Left hindlimb (tissue), 1 donor: ENCODE measurements around the gene PHB1.
A peak's percentile ranks its signal among the peaks of the same experiment; 100 is the strongest.
"Not testable (repeated sequence)": the region's sequence is repeated elsewhere in the genome, so short reads cannot be mapped to it uniquely, and the experiment has no call there.

Experiments
- DNase-seq: peaks from one replicate; pipeline ENCODE4 v3.0.0-alpha.2; 2018

PHB1 gene

GRCh38 chr17:49439305-49439672, 24.6 kb upstream of the PHB1 start:
- no peak for DNase-seq

DNA sequence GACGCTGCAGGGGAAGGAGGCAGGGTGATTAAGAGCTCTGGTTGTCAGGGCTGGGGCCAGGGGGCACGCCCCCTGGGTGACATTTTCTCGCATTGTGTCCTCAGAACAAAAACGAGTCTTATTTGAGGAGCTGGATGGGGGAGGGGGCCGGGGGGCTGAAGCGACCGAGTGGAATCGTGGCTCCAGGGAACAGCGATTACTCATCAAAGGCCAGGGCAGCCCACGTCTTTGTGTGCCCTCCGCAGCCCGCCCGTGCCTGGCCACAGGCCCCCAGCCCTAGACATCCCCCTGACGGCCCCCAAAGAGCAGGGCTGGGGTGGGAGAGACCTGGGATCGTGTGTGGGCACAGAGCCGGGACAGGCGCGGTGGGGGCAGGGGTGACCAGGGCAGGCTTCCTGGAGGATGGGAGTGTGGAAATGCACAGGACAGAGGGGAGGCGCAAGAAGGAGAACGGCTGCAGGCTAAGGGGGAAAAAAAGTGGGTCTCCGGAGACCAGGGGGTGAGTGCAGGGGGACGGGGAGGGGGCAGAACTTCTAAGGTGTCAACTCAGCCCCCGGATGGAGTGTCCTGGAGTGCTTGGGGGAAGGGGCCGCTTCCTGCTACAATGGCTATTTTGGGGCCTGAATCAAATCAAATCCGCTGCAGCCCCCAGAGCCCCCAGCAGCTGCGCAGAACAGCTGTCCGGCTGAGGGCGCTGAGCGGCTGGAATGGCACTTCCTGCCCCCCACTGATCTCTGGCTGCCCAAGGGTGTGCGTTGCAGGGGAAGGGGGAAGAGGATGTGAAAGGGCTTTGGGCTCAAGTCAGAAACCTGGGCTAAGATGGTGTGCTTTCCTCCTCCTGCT, 24.0 kb upstream of the PHB1 start:
- no peak for DNase-seq

GRCh38 chr17:49437696-49438435, 23.2 kb upstream of the PHB1 start:
- DNase-seq = no peak

DNA sequence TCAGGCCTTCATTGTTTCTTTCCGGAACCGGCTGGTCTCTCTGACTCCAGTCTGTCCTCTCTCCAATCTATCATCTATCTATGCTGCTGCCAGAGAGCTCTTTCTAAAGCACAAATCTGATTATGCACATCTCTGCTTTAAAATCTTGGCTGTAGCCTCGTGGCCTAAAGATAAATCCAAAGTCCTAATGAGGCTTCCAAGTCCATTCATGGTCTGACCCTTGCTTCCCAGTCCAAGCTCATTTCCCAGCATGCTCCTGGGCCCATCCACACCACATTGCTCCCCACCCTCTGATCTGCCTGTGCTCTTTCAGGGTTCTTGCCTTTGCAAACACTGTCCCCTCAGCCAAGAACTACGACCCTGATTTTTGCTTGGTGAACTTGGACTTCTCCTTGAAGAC, 21.5 kb upstream of the PHB1 start:
- DNase-seq = no peak

GRCh38 chr17:49435671-49436029, 21.0 kb upstream of the PHB1 start:
- DNase-seq = no peak

DNA sequence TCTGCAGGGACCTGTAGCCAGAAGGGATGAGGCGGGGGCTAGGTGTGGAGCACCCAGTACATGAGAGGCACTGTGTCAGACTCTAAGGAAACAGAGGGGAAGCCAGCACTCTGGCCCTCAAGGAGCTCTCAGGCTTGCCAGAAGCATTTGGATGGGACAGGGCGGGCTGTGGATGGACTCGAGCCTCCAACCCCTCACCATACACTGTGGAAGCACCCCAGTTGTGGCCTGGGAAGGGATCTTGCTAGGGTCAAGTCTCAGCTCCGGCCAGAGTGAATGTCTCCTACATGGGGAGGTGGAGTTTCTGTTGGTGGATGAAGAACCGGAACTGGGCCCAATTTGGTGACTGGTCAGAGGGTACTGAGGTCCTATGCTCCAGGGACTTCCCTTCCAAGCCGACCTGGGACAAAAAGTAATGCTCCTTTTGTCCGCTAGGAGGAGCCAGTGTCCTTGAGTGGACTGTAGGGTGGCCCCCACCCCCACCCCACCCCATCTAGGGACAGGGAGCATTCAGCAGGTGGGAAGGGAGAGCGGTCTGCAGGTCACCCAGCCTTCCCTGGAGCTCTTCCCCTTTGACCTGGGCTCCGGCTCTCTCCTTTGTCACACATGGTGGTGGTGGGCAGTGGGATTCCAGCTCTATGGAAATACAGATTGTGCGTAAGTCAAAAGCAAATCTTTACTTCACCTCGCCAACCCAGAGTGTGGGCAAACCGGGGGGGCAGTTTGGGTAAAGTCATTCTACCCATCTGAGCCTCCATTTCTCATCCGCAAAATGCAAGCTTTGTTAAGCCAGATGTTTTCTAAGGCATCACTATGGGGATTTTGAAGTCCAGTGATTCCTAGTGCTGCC, 20.4 kb upstream of the PHB1 start:
- no peak for DNase-seq

- DNase-seq = no peak
Observed at GRCh38 chr17:49433000-49433694, 18.5 kb upstream of the PHB1 start.

DNA sequence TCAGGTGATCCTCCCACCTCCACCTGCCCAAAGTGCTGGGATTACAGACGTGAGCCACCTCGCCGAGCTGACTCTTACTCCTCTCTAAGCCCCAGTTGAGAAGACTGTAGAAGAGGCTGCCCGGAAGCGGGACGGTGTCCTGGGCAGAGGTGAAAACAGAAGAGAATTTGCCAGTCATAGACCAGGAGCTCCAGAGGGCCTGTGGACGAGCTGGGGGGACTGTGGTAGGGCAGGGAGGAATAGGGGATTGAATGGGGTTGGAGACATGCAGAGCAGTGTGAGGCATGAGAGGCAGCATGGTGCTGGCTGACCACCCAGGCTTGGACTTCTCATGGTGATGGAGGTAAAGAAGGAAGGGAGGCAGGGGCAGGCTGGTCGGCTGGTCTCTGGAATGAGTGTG, 17.1 kb upstream of the PHB1 start:
- DNase-seq = no peak

GRCh38 chr17:49425004-49425286, 10.3 kb upstream of the PHB1 start:
- DNase-seq = no peak

DNA sequence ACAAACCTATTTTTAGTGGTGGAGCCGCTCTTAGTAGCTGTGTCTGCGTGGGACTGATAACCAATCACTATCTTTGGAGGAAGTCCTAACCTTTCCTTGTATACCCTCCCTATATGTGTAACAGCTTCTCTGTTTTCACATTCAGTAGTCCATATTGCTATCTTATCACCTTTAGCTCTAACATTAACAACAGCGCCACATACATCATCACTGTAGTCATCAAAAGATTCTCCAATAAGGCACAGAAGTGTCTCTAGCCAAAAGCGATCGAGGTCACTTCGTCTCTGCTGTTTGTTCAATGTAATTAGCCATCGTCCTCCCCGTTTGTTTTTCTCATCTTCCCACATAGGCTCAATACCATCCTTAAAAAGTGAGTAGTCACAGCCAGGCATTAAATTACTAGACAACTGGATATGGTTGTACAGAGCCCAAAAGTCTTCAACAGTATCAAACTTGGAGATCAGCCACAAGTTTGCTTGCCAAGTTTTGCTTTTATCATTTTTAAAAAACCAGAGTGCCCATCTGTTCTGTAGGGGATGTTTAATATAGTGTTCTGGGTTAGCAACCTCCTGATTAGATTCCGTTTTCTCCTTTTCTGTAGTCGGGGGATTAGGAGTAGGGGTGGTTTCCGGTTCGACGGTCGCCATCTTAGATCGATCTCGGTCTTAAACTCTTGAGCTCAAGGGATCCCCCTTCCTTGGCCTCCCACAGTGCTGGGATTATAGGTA, 9.8 kb upstream of the PHB1 start:
- DNase-seq = not testable (repeated sequence)

GRCh38 chr17:49422714-49423113, 8.0 kb upstream of the PHB1 start:
- DNase-seq = no peak

GRCh38 chr17:49419761-49420160, 5.1 kb upstream of the PHB1 start:
- not testable (repeated sequence) for DNase-seq

- DNase-seq = not testable (repeated sequence)
Observed at GRCh38 chr17:49418754-49419740, 4.4 kb upstream of the PHB1 start.

- DNase-seq = no peak
Observed at GRCh38 chr17:49414271-49414621, 436 bp downstream of the PHB1 start.

GRCh38 chr17:49409066-49409465, 5.6 kb downstream of the PHB1 start:
- no peak for DNase-seq

GRCh38 chr17:49407981-49408501, 6.6 kb downstream of the PHB1 start:
- peak; percentile 78 for DNase-seq

DNA sequence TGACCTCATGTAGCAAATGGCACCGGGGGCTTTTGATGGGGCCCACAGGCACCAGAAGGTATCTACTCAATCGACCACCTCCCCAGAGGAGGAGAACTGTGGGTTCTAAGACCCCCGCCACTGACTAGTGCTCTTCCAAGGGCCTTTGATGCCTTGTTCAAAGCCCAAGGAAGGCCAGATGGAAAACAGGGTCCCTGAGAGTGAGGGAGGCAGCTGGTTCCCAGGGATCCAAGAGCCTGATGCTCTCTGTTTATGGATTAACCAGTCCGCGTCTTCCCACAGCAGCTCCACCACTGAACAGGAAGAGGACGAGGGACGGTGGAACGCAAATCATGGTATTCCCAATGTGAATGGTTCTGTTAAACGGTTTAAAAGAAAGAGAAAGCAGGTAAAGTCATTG, 7.6 kb downstream of the PHB1 start:
- peak; percentile 54 for DNase-seq

DNA sequence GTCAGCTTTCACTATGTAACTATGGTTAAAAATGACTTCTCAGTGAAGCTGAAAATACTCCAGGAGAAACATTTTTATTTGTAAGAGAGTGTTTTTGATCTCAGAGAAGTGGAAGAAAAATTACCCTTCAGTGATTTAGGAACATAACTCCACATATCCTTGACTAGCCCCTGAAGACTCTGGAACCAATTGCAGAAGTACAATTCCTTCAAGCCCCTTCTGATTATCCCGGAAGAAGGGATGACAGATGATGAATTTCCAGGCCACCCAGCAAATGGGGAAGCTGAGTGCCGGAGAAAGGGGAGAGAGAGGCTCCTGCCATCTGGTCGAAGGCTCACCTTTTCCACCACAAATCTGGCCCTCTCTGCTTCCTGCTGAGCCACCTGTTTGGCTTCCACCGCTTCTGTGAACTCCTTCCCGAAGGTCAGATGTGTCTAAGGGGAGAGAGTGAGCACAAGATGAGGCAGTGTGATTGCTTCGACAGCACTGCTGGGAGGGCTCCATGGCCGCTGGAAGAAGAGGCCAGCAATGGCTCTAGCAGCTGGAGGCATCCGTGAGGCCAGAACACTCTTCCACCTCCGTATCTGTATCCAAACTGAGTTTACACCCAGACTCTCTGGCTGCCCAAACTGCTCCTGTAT, 8.1 kb downstream of the PHB1 start:
- peak; percentile 80 for DNase-seq

GRCh38 chr17:49404906-49405305, 9.8 kb downstream of the PHB1 start:
- DNase-seq = no peak

DNA sequence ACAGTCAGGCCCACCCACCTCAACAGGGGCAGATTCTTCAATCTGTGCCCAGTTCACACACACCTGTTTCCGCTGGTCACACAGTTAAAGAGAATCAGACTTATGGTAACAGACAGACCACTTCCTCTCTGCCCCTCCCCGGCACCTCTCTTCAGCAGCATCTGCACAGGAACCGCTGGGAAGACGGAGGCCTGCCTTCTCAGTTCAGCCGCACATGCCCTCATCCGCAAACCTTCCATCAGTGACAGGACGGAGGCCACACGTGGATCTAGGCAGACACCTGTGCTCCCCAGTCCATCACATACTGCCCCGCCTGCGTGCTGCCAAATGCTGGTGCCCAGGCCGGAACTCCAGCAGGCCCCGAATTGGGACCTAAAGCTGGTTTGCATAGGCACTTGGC, 10.3 kb downstream of the PHB1 start:
- DNase-seq = no peak
